GM12801 (cell line): ENCODE results near the gene PPP2R5B.

Experiments used
- CTCF ChIP-seq: IDR thresholded peaks from one replicate; pipeline ENCODE4 v1.5.1; 2011; ENCODE audit warnings: control low read depth; ENCODE audit not compliant: insufficient read length; ENCODE audit errors: extremely low read depth

Gene PPP2R5B

GRCh38 chr11:64918017-64918416 is 6.5 kb upstream of the PPP2R5B start:
- TF ChIP-seq CTCF, result no peak

DNA sequence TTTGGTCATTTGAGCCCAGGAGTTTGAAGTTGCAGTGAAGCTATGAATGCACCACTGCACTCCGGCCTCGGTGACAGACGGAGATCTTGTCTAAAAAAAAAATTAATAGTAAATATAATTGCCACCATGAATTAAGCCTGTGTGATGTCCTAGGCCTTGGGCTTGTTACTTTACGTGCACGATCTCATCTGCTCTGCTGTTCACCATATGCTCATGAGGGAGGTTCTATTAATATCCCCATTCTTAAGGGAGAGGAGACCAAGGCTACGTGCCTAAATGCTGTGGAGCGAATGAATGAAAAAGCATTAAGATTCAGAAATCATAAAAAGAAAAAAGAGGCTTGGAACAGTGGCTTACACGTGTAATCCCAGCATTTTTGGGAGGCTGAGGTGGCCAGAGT is 4.9 kb upstream of the PPP2R5B start:
- TF ChIP-seq CTCF, result no peak

GRCh38 chr11:64920124-64920523 is 4.4 kb upstream of the PPP2R5B start:
- no peak for TF ChIP-seq CTCF

DNA sequence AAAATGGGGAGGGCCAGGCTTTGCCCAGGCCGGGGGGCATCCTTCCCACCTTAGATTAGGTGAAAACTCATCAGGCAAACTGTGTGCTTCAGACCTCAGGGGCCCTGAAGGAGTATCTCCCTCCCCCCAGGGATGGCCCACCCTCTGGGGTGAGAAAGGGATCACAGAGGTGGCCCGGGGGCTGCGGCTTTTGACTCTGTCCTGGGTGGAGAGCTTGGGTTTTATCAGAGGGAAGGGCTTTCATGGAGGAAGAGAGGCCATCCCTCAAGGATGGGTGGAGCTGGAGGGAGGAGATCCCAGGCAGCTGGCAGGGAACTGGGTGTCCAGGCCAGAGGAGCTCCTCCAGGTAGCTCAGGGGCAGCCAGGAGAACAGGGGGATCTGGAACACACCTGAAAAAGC is 3.1 kb upstream of the PPP2R5B start:
- TF ChIP-seq CTCF, result no peak

GRCh38 chr11:64923151-64923661 is 1.3 kb upstream of the PPP2R5B start:
- no peak for TF ChIP-seq CTCF

DNA sequence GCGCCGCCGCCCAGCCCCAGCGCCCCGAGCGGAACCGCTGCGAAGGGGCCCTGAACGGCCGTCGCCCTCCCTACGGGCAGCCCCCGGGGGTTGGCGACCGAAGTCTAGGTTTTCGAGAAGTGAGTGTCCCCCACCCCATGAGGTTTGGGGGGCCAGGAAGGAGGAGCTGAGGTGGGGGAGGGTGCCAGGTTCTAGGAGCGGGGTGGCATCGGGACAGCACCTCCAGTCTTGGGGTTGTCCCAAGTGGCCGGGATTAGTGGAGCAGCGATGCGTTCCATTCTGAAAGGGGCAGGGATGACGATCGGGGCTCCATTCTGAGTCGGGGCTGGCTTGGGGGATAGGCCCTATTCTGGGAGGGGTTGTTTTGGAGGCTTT is 408 bp downstream of the PPP2R5B start:
- no peak for TF ChIP-seq CTCF

DNA sequence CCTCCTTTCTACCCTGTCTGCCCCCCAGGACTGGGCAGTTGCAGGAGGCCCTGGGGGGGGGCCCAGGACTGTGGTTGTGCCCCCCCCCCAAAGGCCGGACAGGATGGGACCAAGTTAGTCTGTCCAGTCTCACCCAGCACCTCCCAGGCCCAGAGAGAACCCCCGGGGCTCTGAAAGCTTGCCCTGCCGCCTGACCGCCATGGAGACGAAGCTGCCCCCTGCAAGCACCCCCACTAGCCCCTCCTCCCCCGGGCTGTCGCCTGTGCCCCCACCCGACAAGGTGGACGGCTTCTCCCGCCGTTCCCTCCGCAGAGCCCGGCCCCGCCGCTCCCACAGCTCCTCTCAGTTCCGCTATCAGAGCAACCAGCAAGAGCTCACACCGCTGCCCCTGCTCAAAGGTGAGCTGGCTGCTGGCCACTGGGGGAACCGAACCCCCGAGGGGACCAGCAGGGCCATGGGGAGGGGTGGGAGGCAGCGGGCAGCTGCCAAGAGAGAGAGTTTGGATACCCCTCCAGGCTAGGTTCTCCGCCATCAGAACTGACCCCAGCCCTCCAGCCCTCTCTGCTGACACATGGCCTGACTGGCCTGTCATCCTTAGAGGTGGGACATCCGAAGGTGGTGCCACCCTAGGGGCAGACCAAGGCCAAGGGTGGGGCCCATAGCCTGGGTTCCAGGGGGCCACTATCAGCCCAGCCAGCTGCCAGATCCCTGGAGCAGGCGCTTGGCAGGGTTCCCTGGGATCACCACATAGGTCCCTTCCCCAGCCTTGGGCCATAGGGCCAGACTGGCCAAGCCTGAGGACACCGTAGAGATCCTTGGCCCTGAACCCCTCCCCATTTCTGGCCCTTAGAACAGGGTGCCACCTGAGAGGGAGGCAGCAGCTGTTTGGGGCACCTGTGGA is 1.3 kb downstream of the PPP2R5B start:
- TF ChIP-seq CTCF, result no peak
